WTC11 (cell line): ENCODE data around the gene NEBL.

Experiments
- ATF1 ChIP-seq: sonication (generic); formaldehyde crosslinking; IDR thresholded peaks from 2 replicates; pipeline ENCODE4 v1.8.1; 2023; ENCODE audit warnings: mild to moderate bottlenecking, moderate library complexity, missing genetic modification reagents
- ATF6 ChIP-seq: sonication (generic); formaldehyde crosslinking; IDR thresholded peaks from 2 replicates; pipeline ENCODE4 v1.8.1; 2023; ENCODE audit warnings: mild to moderate bottlenecking, missing genetic modification reagents
- CTCF ChIP-seq: fragments of 200-600 bp; IDR thresholded peaks from 2 replicates; pipeline ENCODE4 v1.8.0; 2022; ENCODE audit warnings: antibody characterized with exemption
- E2F5 ChIP-seq: sonication (generic); formaldehyde crosslinking; IDR thresholded peaks from 2 replicates; pipeline ENCODE4 v1.8.1; 2022; ENCODE audit warnings: mild to moderate bottlenecking, moderate library complexity, missing genetic modification reagents
- ELF4 ChIP-seq: sonication (generic); formaldehyde crosslinking; IDR thresholded peaks from 2 replicates; pipeline ENCODE4 v1.8.1; 2022; ENCODE audit warnings: low read depth, mild to moderate bottlenecking, moderate library complexity, missing genetic modification reagents
- MYBL2 ChIP-seq: sonication (generic); formaldehyde crosslinking; IDR thresholded peaks from 2 replicates; pipeline ENCODE4 v1.8.1; 2023; ENCODE audit warnings: mild to moderate bottlenecking, moderate library complexity, missing genetic modification reagents
- STAT6 ChIP-seq: sonication (generic); formaldehyde crosslinking; conservative IDR thresholded peaks from 2 replicates; pipeline ENCODE4 v1.8.1; 2023; ENCODE audit warnings: mild to moderate bottlenecking, low read depth, missing genetic modification reagents, moderate library complexity
- ZNF317 ChIP-seq: sonication (generic); formaldehyde crosslinking; IDR thresholded peaks from 2 replicates; pipeline ENCODE4 v1.8.1; 2023; ENCODE audit warnings: low read depth, mild to moderate bottlenecking, moderate library complexity, missing genetic modification reagents, borderline replicate concordance
- ZNF425 ChIP-seq: fragments of 250-450 bp; sonication (Bioruptor Pico); conservative IDR thresholded peaks from 2 replicates; pipeline ENCODE4 v1.9.0; 2021; ENCODE audit warnings: mild to moderate bottlenecking

DNA sequence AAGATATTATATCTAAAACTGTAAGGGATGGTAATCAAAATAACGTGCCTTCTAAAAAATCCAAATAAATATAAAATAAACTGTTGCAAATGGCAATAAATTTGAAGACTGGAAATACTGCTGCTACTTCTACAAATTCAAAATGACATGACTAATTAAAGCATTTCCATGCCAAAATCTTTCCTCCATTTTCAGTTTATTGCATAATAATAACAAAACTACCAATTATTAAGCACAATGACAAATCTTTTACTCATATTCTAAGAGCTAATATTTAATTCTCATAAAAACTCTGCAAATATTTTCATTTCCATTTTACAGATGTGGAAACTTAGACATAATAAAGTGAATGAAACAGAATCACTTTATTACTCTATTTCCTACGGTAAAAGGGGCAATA, 38.8 kb upstream of the NEBL start:
- TF ChIP-seq ZNF425 (CRISPR knock-in tag) = no peak
- TF ChIP-seq MYBL2 = no peak
- no peak for TF ChIP-seq ATF1 (CRISPR knock-in tag)
- TF ChIP-seq CTCF = no peak
- no peak for TF ChIP-seq ATF6 (CRISPR knock-in tag)
- no peak for TF ChIP-seq ZNF317
- TF ChIP-seq ELF4 (CRISPR knock-in tag) = no peak
- no peak for TF ChIP-seq STAT6 (CRISPR knock-in tag)
- no peak for TF ChIP-seq E2F5
